GM12878 (cell line): ENCODE measurements around the gene TFDP1. TPM values are rescaled to one million over a fixed set of nuclear protein-coding genes. Genes with fewer than 3 reads are reported as not detected.

Source experiments
- ATAC-seq: fragments of 200-7000 bp; cut with Tn5 transposase; 3 replicates; pipeline ENCODE4 v1.9.1; 2020; ENCODE audit warnings: mild to moderate bottlenecking, moderate library complexity
- BruUV-seq: library from RNA; stranded (reverse); fragments of 400-500 nt; replicated peaks from 2 replicates; lab custom pipeline; 2021; lab: Mats Ljungman, UMichigan
- CTCF ChIA-PET: fragments of 300-600 bp; sonication (Branson Sonifier 250); formaldehyde crosslinking; extraction: SDS; loops from one replicate; lab custom pipeline; 2021; ENCODE audit warnings: inconsistent platforms; lab: Yijun Ruan, JAX
- POLR2A ChIA-PET: fragments of 350-600 bp; formaldehyde crosslinking; extraction: SDS; loops from one replicate; lab custom pipeline; 2021; ENCODE audit warnings: inconsistent platforms; lab: Charles Lee
- RAD21 ChIA-PET: fragments of 300-600 bp; sonication (Branson Sonifier 250); formaldehyde crosslinking; loops from one replicate; lab custom pipeline; 2023; ENCODE audit warnings: antibody characterized with exemption; ENCODE audit not compliant: unreplicated experiment; lab: Charles Lee
- SMC1A ChIA-PET: fragments of 300-600 bp; sonication (Branson Sonifier 250); formaldehyde crosslinking; loops from one replicate; lab custom pipeline; 2023; ENCODE audit not compliant: unreplicated experiment, uncharacterized antibody; lab: Charles Lee
- DNase-seq: peaks from one replicate; pipeline ENCODE4 v3.0.0-alpha.2; 2011; ENCODE audit warnings: low read depth, low spot score
- FAIRE-seq: peaks from 3 replicates; lab custom pipeline; 2011; peaks lifted over from hg19 to GRCh38; lab: Jason Lieb, UNC
- H2AFZ ChIP-seq: 2 replicates; pipeline ENCODE4 v1.6.0; 2011; ENCODE audit warnings: low read depth, low read length, control low read depth; ENCODE audit not compliant: control insufficient read depth
- H3K27ac ChIP-seq: 2 replicates; pipeline ENCODE4 v1.5.1; 2011; ENCODE audit warnings: control low read depth; ENCODE audit not compliant: control insufficient read depth, insufficient read depth
- H3K27me3 ChIP-seq, 2 experiments: replicated peaks in 1 of 2; 2 replicates each; pipeline versions ENCODE4 v1.6.0 to v1.6.1; 2011; ENCODE audit warnings: low read length in 1 of 2; ENCODE audit not compliant: control insufficient read depth in 2 of 2, insufficient read depth in 2 of 2
- H3K36me3 ChIP-seq, 2 experiments: 2 replicates each; pipeline ENCODE4 v1.5.1; 2011; ENCODE audit warnings: low read length in 1 of 2; ENCODE audit not compliant: control insufficient read depth in 2 of 2, insufficient read depth in 2 of 2
- H3K4me1 ChIP-seq: 2 replicates; pipeline ENCODE4 v1.6.1; 2011; ENCODE audit warnings: mild to moderate bottlenecking, low read length, moderate library complexity, mixed read lengths; ENCODE audit not compliant: control insufficient read depth, insufficient read depth
- H3K4me2 ChIP-seq: 2 replicates; pipeline ENCODE4 v1.6.0; 2011; ENCODE audit warnings: control low read depth; ENCODE audit not compliant: control insufficient read depth, insufficient read depth
- H3K4me3 ChIP-seq: fragments of 200-600 bp; sonication (generic); 2 replicates; pipeline ENCODE4 v1.5.1; 2016
- H3K79me2 ChIP-seq: 2 replicates; pipeline ENCODE4 v1.6.0; 2011; ENCODE audit warnings: low read length; ENCODE audit not compliant: control insufficient read depth, insufficient read depth
- H3K9ac ChIP-seq: 2 replicates; pipeline ENCODE4 v1.8.0; 2011; ENCODE audit warnings: low read length, control low read depth, mixed read lengths; ENCODE audit not compliant: control insufficient read depth, insufficient read depth
- H3K9me3 ChIP-seq: replicated peaks from 3 replicates; pipeline ENCODE4 v1.5.1; 2011; ENCODE audit warnings: mild to moderate bottlenecking, low read length; ENCODE audit not compliant: control insufficient read depth, insufficient read depth
- H4K20me1 ChIP-seq: 2 replicates; pipeline ENCODE4 v1.6.0; 2011; ENCODE audit not compliant: control insufficient read depth, insufficient read depth
- BCL11A ChIP-seq: IDR thresholded peaks from 2 replicates; pipeline ENCODE4 v1.6.1; 2011; ENCODE audit warnings: low read depth, low read length
- FOXM1 ChIP-seq: IDR thresholded peaks from 2 replicates; pipeline ENCODE4 v1.6.1; 2012; ENCODE audit warnings: low read depth, mild to moderate bottlenecking, inconsistent platforms, low read length, moderate library complexity
- NR2C2 ChIP-seq: IDR thresholded peaks from 2 replicates; pipeline ENCODE4 v1.6.1; 2011; ENCODE audit warnings: borderline replicate concordance, low read depth; ENCODE audit not compliant: control insufficient read depth, insufficient read length
- RUNX3 ChIP-seq: IDR thresholded peaks from 2 replicates; pipeline ENCODE4 v1.6.1; 2012; ENCODE audit warnings: low read length, inconsistent platforms
- SIX5 ChIP-seq: IDR thresholded peaks from 2 replicates; pipeline ENCODE4 v1.6.1; 2011; ENCODE audit warnings: mild to moderate bottlenecking, low read depth, low read length, moderate library complexity; ENCODE audit not compliant: severe bottlenecking
- SMC3 ChIP-seq: IDR thresholded peaks from 2 replicates; pipeline ENCODE4 v1.6.1; 2011; ENCODE audit warnings: low read length, improper control_type of control experiment, borderline replicate concordance
- WRNIP1 ChIP-seq: IDR thresholded peaks from 2 replicates; pipeline ENCODE4 v1.6.1; 2011; ENCODE audit warnings: low read depth, low read length, improper control_type of control experiment, borderline replicate concordance
- WGBS: methylation state at CpG from one replicate; pipeline ENCODE4 v1.1.6; 2016; ENCODE audit warnings: low lambda C conversion rate; ENCODE audit not compliant: insufficient replicate concordance, insufficient coverage; ENCODE audit errors: missing lambda C conversion rate; 5-methylcytosine and 5-hydroxymethylcytosine counted together
- in situ Hi-C: fragments of 300-500 bp; cut with MboI; formaldehyde crosslinking; loops from 9 replicates; pipeline ENCODE4 v1.14.3; 2018; ENCODE audit warnings: mixed read lengths
- intact Hi-C: fragments of 100-400 bp; cut with micrococcal nuclease; formaldehyde crosslinking; loops from one replicate; pipeline ENCODE4 v1.14.2; 2022; ENCODE audit not compliant: unreplicated experiment
- polyA plus RNA-seq, 11 experiments: library from polyadenylated mRNA; depleted of rRNA in 4 of 11; unstranded in 6 of 11; stranded (reverse) in 5 of 11; fragments of >200 nt; fragmentation: Nextera tagmentation in 4 of 11; fragmentation: Illumina TruSeq in 1 of 11; extraction: Ambion mirVana in 4 of 11; extraction: Trizol in 1 of 11; gene quantifications; 1 replicate in 1 of 11; 2 replicates in 10 of 11; pipeline versions ENCODE4 v1.2.1 to v1.2.3, GENCODE V29; 2011 to 2016; ENCODE audit warnings: inconsistent platforms in 2 of 11, missing spikeins in 2 of 11, low read depth in 1 of 11
- total RNA-seq, 4 experiments: library from RNA; depleted of rRNA in 3 of 4; stranded (reverse); fragments of >200 nt in 3 of 4; fragmentation: Illumina TruSeq in 1 of 4; extraction: Trizol in 1 of 4; gene quantifications; 2 replicates each; pipeline versions ENCODE4 v1.2.1 to v1.2.3, GENCODE V29; 2013 to 2021
- TF ChIP-seq, protein P1 (sequence below): fragments of 450-650 bp; IDR thresholded peaks from 2 replicates; pipeline ENCODE4 v1.6.1; 2016; ENCODE audit warnings: mild to moderate bottlenecking
- TF ChIP-seq, protein P2 (sequence below): IDR thresholded peaks from 2 replicates; pipeline ENCODE4 v1.6.1; 2012; ENCODE audit warnings: improper control_type of control experiment, low read depth, low read length; ENCODE audit not compliant: insufficient replicate concordance

The TFDP1 gene
- total and polyA plus RNA-seq, 10 of the 15 experiments (the other 5 are each of a cell fraction or from before 2014, with no cell fraction given): 37.7 to 254 (median 119) TPM

DNA sequence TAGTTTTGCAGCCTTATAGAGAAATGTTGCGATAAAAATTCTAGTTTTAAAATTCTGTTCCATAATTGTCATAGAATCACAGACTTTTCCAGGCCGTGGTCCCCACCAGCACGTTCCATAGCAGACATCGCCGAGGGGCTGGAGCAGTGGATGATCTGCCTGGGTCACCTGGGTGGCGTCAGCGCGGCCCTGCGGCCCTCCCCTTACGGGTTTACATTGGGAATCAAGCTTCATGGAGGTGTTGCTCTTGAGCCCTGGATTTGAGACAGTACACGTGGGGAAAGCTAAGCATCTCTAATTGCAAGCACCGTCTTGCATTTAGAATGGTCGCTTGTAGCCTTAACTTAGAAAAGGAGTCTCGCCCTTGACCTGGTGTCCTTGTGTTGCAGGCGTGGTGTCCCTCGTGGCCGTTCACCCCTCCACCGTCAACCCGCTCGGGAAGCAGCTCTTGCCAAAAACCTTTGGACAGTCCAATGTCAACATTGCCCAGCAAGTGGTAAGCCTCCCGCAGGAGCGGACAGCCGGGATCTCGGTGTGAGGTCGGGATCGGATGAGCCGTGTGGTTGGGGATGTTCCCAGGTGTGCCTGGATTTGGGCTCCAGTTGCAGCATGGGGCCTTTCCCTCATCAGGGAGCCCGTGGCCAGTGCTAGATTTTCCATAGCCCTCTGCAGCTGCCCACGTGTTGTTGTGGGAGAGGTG, 38.4 kb downstream of the TFDP1 start:
- no peak for TF ChIP-seq WRNIP1
- TF ChIP-seq FOXM1: no peak
- no peak for TF ChIP-seq NR2C2
- no peak for TF ChIP-seq RUNX3
- TF ChIP-seq BCL11A: no peak
- TF ChIP-seq SIX5: no peak
- RAD21 ChIA-PET: no interaction called here
- no peak for FAIRE-seq
- Histone ChIP-seq H3K4me2 (no peak overlapping the region), H3K4me3 (no peak overlapping the region), H3K27ac (no peak overlapping the region), H3K4me1 (no peaks in the 10 kb centered on the region), H4K20me1 (no peaks in the 10 kb centered on the region), H3K79me2 (peaks cover 2% of the 10 kb centered on the region), H3K36me3 (peaks cover 8 to 22% of the 10 kb centered on the region in 2 experiments; a peak in 3 of 4 replicates), H3K27me3 (no peaks in the 10 kb centered on the region), H3K9me3 (no peaks in the 10 kb centered on the region), H3K9ac (no peak overlapping the region), H2AFZ (no peak overlapping the region)
- intact Hi-C loops: no loop called here
- DNase-seq: no peak
- in situ Hi-C loops: no loop called here
- WGBS: over 99% methylated on average over 29 of the region's 29 CpGs
- no peak for ATAC-seq
- CTCF ChIA-PET: no interaction called here
- SMC1A ChIA-PET: no interaction called here
- no TSS peak for BruUV-seq
- POLR2A ChIA-PET: no interaction called here

DNA sequence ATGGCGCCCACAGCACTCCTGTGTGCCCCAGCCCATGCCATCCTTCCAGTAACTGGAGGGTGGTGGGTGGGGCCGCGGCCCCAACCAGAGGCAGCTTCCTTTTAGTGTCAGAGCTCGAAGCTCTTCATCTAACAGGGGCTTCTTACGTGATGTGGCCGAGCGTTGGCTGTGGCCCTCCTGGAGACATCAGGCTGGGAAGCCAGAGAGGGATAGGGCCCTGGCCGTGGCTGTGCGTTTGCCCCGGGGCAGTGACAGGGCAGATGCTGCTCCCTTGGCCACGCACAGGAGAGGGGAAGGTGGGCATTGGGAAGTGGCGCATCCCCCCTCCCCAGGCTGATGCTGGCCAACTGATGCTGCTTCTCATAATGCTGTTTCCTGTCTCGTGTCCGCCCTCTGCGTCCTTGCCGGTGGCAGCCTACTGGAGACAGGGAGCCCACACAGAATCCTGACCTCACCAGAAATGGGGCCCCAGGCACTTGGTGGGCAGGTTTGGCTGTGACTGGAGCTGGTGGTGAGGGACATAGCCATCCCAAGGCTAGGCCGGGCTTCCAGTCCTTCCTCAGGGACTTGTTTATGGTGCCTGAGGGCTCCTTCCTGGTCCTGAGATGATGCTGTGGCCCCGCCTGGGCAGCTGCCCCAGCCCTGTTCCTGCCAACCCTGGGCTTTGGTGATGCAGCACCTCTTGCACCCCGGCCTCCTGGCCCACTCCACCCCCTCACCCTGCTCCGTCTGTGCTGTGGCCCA, 39.1 kb downstream of the TFDP1 start:
- no peak for ATAC-seq
- TF ChIP-seq, protein P1, sequence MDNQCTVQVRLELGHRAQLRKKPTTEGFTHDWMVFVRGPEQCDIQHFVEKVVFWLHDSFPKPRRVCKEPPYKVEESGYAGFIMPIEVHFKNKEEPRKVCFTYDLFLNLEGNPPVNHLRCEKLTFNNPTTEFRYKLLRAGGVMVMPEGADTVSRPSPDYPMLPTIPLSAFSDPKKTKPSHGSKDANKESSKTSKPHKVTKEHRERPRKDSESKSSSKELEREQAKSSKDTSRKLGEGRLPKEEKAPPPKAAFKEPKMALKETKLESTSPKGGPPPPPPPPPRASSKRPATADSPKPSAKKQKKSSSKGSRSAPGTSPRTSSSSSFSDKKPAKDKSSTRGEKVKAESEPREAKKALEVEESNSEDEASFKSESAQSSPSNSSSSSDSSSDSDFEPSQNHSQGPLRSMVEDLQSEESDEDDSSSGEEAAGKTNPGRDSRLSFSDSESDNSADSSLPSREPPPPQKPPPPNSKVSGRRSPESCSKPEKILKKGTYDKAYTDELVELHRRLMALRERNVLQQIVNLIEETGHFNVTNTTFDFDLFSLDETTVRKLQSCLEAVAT: no peak
- TF ChIP-seq, protein P2, sequence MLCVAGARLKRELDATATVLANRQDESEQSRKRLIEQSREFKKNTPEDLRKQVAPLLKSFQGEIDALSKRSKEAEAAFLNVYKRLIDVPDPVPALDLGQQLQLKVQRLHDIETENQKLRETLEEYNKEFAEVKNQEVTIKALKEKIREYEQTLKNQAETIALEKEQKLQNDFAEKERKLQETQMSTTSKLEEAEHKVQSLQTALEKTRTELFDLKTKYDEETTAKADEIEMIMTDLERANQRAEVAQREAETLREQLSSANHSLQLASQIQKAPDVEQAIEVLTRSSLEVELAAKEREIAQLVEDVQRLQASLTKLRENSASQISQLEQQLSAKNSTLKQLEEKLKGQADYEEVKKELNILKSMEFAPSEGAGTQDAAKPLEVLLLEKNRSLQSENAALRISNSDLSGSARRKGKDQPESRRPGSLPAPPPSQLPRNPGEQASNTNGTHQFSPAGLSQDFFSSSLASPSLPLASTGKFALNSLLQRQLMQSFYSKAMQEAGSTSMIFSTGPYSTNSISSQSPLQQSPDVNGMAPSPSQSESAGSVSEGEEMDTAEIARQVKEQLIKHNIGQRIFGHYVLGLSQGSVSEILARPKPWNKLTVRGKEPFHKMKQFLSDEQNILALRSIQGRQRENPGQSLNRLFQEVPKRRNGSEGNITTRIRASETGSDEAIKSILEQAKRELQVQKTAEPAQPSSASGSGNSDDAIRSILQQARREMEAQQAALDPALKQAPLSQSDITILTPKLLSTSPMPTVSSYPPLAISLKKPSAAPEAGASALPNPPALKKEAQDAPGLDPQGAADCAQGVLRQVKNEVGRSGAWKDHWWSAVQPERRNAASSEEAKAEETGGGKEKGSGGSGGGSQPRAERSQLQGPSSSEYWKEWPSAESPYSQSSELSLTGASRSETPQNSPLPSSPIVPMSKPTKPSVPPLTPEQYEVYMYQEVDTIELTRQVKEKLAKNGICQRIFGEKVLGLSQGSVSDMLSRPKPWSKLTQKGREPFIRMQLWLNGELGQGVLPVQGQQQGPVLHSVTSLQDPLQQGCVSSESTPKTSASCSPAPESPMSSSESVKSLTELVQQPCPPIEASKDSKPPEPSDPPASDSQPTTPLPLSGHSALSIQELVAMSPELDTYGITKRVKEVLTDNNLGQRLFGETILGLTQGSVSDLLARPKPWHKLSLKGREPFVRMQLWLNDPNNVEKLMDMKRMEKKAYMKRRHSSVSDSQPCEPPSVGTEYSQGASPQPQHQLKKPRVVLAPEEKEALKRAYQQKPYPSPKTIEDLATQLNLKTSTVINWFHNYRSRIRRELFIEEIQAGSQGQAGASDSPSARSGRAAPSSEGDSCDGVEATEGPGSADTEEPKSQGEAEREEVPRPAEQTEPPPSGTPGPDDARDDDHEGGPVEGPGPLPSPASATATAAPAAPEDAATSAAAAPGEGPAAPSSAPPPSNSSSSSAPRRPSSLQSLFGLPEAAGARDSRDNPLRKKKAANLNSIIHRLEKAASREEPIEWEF: no peak
- TF ChIP-seq SMC3: no peak

More for the DNA sequence above, 39.1 kb downstream of the TFDP1 start:
- ChIA-PET RAD21 (no interaction called here), POLR2A (no interaction called here), CTCF (no interaction called here), SMC1A (no interaction called here)
- no peaks in the 10 kb centered on the region; the same call in 1 of the 2 replicates for H3K79me2 ChIP-seq
- no peaks in the 10 kb centered on the region for H4K20me1 ChIP-seq
- H3K9me3 ChIP-seq: no peaks in the 10 kb centered on the region
- no peaks in the 10 kb centered on the region for H3K4me1 ChIP-seq
- H3K27me3 ChIP-seq: no peaks in the 10 kb centered on the region
- H3K4me3 ChIP-seq: no peak overlapping the region
- BruUV-seq: no TSS peak
- H3K27ac ChIP-seq: no peak overlapping the region
- FAIRE-seq: no peak
- DNase-seq: no peak
- WGBS: 97% methylated on average over 20 of the region's 20 CpGs
- no peak overlapping the region for H3K4me2 ChIP-seq
- intact Hi-C loops: no loop called here
- H3K36me3 ChIP-seq: peaks cover 8 to 27% of the 10 kb centered on the region in 2 experiments; a peak in 3 of 4 replicates
- H3K9ac ChIP-seq: no peak overlapping the region
- H2AFZ ChIP-seq: no peak overlapping the region
- in situ Hi-C loops: no loop called here
